ENCODE data around the gene EEF1G.
"Not testable (repeated sequence)": the region's sequence is repeated elsewhere in the genome, so short reads cannot be mapped to it uniquely, and the experiment has no call there.

Gene EEF1G

GRCh38 chr11:62574363-62575071, 826 bp upstream of the EEF1G start:
- DNase-seq (ENCODE audit: low read depth): peak; percentile 72
- no peak for TF ChIP-seq MAX (IDR thresholded peaks at IDR 0.05; ENCODE audit: low read depth, low read length)
- TF ChIP-seq CTCF (IDR thresholded peaks at IDR 0.05; ENCODE audit: low read depth, low read length): no peak
- TF ChIP-seq POLR2A (IDR thresholded peaks at IDR 0.05; ENCODE audit: extremely low read depth, insufficient read length): peak; percentile 5
- peak; percentile 80 for TF ChIP-seq MYC (IDR thresholded peaks at IDR 0.05; ENCODE audit: low read depth, low read length)
- peak overlapping the region; percentile 84 for H3K4me3 ChIP-seq (ENCODE audit: low read depth, low read length)

- TF ChIP-seq POLR2A (IDR thresholded peaks at IDR 0.05; ENCODE audit: extremely low read depth, insufficient read length) (no peak), MAX (IDR thresholded peaks at IDR 0.05; ENCODE audit: low read depth, low read length) (no peak), CTCF (IDR thresholded peaks at IDR 0.05; ENCODE audit: low read depth, low read length) (no peak), MYC (IDR thresholded peaks at IDR 0.05; ENCODE audit: low read depth, low read length) (no peak)
- peak overlapping the region; percentile 99 for H3K4me3 ChIP-seq (ENCODE audit: low read depth, low read length)
- peak; percentile 59 for DNase-seq (ENCODE audit: low read depth)
Observed at GRCh38 chr11:62573006-62573591, 592 bp downstream of the EEF1G start.

GRCh38 chr11:62572431-62572830, 1.3 kb downstream of the EEF1G start:
- no peak for DNase-seq (ENCODE audit: low read depth)
- TF ChIP-seq MYC (IDR thresholded peaks at IDR 0.05; ENCODE audit: low read depth, low read length): no peak
- TF ChIP-seq CTCF (IDR thresholded peaks at IDR 0.05; ENCODE audit: low read depth, low read length): no peak
- no peak for TF ChIP-seq POLR2A (IDR thresholded peaks at IDR 0.05; ENCODE audit: extremely low read depth, insufficient read length)
- no peak for TF ChIP-seq MAX (IDR thresholded peaks at IDR 0.05; ENCODE audit: low read depth, low read length)
- H3K4me3 ChIP-seq (ENCODE audit: low read depth, low read length): peak overlapping the region; percentile 99

- not testable (repeated sequence) for DNase-seq (ENCODE audit: low read depth)
- H3K4me3 ChIP-seq (ENCODE audit: low read depth, low read length): peak overlapping the region; percentile 99
Observed at GRCh38 chr11:62571493-62571892, 2.2 kb downstream of the EEF1G start.

- DNase-seq (ENCODE audit: low read depth): not testable (repeated sequence)
- H3K4me3 ChIP-seq (ENCODE audit: low read depth, low read length): peak overlapping the region; percentile 99
Observed at GRCh38 chr11:62570903-62571302, 2.8 kb downstream of the EEF1G start.

- H3K4me3 ChIP-seq (ENCODE audit: low read depth, low read length): no peak overlapping the region
- TF ChIP-seq CTCF (IDR thresholded peaks at IDR 0.05; ENCODE audit: low read depth, low read length): no peak
- no peak for TF ChIP-seq MYC (IDR thresholded peaks at IDR 0.05; ENCODE audit: low read depth, low read length)
- TF ChIP-seq MAX (IDR thresholded peaks at IDR 0.05; ENCODE audit: low read depth, low read length): no peak
- DNase-seq (ENCODE audit: low read depth): no peak
Observed at GRCh38 chr11:62569611-62570010, 4.1 kb downstream of the EEF1G start.
